ENCODE measurements around the gene PLS1.

PLS1 gene

DNA sequence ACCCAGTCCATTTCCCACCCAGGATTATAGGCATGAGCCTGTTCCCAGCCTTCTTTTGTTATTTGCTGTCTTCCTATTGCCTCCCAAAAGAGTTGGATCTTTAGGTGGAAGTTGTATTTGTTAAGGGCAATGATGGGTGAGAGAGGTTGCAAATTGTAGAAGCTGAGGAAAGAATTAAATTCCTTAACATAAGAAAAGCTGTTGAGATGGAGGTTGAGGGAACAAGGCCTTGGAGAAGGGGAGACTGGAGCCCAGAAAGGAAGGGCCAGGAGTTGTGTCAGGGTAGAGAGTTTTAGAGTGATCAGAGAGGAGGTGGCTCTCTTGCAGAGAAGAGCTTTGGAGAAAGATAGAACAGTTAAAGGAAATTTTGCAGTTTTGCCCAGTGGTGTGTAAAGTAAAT lies 46.8 kb downstream of the PLS1 start:
- DNase-seq = no peak

DNA sequence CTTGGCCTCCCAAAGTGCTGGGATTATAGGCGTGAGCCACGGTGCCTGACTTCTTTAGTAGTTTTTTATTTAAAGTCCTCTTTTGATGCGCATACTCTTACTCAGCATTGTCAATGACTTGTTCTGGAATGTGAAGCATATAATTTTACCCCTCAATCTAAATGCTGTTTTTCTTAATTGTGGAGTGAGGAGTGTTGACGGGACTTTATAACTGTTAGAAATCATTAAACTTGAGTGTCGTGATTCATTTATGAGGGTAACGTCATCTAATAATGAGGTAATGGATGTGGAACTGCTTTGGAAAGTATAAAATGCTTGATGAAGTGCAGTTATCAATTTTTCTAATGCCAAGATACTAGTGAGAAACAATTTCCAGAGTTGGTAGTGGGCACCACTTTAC lies 48.3 kb downstream of the PLS1 start:
- DNase-seq = no peak

DNA sequence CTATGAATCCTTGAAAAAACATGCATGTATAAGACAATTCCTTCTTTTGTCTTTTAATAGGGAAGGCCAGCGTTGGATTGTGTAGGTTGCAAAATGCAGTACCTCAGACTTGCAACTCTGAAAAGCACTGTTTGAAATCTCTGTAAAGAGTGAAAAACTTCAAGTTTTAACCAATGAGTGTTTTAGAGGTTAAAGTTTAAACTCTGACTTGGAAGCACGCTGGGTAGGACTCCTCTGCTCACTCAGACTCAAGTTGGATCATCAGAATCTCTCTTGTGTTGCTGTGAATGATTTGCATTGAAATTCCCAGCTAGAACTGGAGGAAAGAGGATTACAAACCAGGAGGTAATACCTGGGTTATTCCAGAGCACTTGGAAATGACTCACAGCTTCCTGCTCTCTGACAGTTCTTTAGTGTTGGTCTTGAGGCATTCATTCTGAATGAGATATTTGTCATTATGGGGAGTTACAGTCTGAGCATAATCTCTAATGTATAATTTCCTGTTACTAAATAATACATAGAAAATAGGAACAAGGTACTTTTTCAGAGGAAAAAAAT lies 49.1 kb downstream of the PLS1 start:
- no peak for DNase-seq

DNA sequence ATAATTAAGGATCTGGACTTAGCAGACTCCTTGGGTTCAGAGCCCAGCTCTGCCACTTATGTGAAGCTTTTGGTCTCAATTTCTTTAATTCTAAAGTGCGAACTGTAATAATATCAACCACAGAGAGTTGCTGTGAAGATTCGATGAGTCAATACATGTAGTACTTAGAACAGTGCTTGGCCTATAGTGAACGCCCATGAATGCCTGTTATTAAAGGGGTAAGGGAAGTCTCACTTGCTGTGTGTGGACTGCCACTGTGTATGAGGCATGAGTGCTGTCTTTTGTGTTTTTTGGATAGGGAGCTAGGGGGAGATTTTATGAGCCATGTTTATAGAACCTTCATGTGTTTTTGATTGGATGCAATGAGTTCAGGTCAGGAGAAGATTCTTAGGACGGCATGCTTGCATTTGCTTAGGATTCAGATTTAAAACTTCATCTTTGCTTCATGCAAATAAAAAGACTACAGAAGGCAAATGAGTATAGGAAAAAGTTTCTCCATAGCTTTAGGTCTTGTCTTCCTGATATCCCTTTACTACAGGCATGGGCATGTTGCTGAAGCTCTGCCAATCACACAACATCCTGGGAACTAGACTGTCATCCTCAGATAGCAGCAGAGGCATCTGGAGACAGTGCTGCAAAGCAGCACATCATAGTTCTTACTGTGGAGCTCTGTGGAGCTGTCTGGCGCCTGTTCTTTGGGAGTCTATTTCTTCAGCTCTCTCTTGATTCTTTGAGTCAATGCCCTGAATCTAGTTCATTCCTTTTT lies 50.0 kb downstream of the PLS1 start:
- no peak for DNase-seq

DNA sequence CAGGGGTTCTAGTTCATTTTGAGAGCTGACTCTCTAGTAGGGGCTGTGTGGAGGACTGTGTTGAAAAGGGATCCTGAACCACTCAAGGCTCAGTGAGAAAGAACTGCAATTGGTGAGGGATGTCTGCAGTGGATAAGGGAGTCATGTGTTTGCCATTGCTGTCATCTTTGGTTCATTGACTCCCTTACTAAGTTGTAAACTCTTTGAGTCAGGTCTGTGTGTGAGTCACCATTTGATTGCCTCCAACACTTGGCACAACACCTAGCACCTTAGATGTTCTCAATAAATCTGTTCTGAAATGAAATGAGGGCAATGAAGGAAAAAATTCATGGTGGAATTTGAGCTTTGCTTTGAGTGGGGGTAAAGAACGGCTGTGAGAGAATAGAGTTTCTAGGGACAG lies 51.7 kb downstream of the PLS1 start:
- DNase-seq = no peak

DNA sequence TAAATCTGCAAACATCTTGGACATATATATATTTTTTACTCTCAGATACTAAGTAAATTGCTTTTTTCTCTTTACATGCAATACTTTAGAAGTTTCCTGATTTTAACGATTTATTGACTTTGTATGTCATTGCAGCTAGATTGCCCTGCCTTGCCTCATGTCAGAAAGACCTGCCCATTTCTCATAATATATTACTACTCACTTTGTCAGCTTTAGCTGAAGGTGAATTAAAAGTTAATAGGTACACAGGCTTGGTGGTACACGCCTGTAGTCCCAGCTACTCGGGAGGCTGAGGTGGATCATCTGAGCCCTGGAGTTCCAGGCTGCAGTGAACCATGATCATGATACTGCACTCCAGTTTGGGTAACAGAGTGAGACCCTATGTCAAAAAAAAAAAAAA lies 52.8 kb downstream of the PLS1 start:
- DNase-seq = no peak

DNA sequence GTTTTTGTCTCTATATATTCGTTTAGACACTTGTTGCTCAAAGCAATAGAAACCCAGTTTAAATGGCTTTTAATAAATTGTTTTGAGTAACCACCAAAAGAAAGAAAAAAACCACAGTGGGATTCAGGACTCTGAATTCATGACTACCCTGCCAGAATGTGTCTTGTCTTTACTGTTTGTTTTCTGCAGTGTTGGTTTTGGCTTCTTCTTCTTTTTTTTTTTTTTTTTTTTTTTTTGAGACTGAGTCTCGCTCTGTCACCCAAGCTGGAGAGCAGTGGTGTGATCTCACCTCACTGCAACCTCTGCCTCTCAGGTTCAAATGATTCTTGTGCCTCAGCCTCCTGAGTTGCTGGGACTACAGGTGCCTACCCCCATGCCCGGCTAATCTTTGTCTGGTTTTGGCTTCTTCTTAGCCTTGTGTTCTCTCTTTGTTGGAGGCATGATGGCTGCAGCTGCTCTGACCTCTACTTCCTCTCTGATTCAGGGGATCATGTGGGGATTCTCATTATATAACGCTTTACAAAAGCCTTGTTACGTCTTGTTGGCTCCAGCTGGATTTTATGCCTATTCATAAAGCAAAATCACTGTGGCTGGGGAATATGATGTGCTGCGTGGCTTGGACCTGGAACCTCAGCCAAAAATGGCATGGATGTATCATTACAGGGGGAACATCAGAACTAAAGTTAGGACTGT lies 54.0 kb downstream of the PLS1 start:
- DNase-seq = peak; percentile 24 to 72 (median 57)

DNA sequence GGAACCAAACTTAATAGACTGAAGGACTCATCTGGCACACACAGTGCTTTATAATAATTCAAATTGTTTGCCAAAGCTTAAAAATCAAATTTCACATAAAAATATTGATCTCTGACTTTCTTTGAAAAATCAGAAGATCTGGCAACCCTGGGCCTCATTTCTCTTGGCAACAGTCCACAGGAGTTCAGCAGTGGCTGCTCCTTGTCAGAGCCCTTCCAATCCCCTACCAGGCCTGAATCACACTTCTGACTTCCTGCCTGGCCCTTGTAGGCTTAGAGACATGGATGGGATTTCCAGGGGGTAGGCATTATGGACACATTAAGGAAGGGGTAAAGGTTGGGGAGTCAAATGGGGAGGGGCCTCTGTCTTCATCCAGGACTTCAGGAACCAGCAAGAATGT lies 55.5 kb downstream of the PLS1 start:
- no peak for DNase-seq

DNA sequence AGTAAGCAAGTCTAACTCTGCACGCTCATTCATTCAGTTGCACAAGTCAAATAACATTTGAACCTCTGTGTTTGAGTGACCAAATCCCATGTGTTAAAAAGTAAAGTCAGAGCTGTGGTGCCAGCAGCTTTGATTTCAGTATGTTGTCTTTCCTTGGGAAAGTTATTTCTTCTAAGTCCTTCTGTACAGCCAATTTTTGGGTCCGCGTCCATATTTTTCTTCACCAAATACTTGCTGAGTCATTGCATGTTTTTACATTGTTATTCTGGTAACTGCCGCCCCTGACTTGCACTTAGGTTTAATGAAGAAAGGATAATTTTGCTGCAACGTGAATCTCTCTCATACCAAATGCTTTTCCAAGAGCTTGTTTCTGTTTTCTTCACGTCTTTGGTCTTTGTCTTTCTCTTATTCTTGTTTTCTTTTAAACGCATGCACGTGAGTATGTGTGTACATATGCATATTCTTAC lies 56.7 kb downstream of the PLS1 start:
- DNase-seq = no peak

DNA sequence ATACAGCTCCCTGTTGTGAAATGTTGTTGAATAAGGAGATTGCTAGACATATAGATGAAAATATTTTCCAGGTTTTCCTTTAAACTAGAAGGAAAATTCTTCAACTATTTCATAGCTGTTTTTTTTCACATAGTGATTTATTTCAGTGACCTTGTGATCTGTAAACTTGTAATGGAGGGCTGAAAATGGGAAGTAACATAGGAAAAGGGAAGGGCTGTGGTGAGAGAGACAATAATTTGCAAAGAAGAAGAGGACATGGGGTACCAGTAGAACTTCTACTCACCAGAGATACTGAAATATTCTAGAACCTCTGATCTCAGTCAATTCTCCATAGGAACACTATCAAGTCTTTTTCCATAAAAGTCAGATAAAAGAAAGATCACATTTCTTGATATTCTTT lies 60.4 kb downstream of the PLS1 start:
- DNase-seq = peak; percentile 9 to 70 (median 44)

DNA sequence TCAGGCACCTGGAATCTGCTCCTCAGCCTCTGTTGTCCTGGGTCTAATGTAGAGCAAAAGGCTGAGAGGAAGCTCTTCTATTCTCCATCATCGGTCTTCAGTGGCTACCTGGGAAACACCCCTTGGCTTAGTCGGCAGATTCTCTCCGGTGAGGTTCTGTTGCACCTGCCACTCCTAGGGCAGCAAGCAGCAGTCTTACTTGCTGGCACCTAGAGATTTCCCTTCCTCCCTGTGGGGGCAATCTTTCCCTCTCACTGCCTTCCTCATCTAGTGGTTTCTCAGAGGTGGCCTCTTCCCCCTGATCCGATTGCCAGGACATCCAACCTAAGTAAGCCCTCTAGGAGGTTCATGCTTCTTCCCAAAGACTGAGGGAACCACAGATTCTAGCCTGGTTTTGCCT lies 60.8 kb downstream of the PLS1 start:
- no peak for DNase-seq

DNA sequence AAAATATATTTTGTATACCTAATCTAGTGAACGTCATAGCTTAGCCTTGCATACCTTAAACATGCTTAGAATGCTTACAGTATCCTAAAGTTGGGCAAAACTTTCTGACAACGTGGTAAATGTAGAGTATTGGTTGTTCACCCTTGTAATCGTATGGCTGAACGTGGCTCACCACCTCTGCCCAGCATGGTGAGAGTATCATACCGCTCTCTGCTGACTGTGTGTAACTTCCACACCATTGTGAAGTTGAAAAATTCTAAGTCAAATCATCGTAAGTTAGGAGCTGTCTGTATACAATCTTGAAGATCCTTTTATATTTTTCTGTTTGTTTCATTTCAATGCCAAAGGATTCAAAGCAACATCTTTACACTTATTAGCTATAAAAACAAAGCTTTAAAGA lies 64.2 kb downstream of the PLS1 start:
- DNase-seq = no peak

DNA sequence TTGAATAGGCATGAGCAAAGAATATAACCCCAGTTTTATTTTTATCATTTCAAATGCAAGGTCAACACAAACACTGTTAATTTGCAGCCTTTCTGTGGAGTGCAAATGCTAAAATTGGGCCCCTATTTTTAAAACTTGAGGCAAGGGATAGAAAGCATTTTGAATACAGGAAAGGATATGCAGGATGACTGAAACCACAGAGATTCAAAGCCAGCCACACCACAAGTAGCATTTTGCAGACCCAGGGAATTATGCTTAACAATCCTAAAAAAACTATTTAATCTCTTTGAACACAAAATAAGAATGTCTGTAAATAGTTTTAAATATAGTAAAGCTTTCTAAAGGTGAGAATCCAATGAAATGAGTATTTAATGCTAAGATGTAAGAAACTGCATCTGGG lies 64.7 kb downstream of the PLS1 start:
- no peak for DNase-seq

DNA sequence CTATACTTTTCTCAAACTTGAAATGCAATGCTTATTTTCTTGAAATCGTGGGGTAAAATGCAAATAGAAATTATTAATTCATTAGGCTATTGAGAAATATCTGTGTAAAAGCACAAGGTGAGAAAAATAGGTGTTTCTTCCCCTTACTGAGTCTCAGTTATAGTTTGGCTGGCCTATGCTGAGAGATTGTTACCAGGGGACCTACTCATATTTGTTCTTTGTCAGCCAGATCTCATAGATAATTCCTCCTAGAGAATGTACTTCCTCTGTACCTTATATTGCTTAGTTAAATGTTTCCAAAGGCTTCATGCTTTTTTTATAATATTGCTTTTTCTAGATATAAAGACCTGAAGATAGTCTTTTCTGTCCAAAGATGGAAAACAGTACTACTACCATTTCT lies 67.7 kb downstream of the PLS1 start:
- DNase-seq = no peak

DNA sequence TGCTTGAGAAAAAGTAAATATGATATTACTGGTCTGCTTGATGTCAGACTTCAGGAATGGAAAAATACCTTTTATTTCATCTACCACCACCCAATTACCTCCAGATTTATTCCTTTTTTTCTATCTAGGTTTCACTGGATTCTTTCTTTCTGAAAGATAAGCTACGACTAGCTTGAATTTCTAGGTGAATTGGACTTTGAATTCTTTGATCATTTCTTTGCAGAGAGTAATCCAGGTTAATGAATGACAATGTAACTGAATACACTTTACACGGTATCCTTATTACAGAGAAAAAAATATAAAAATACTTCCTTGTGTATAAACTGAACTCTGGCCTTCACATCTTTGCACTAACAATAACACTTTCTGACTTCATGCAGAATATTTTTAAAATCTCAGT lies 68.1 kb downstream of the PLS1 start:
- DNase-seq = no peak

DNA sequence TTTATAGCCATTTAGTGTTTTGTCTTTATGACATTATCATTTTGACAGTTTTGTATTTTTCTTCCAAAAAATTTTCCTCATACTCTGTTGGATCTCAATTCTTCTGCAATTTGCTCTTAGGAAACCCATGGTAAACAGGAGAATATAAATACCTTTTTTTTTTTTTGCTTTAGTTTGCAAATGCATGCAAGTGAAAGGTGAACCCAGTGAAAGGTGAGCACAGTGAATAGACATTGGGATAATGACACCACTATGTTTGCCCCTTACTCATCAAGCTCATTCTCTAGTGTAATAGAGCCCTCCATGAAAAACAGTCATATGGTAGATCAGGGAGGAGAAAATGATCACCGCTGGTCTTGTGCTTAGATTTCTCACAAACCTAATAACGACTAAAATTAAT lies 68.6 kb downstream of the PLS1 start:
- no peak for DNase-seq

DNA sequence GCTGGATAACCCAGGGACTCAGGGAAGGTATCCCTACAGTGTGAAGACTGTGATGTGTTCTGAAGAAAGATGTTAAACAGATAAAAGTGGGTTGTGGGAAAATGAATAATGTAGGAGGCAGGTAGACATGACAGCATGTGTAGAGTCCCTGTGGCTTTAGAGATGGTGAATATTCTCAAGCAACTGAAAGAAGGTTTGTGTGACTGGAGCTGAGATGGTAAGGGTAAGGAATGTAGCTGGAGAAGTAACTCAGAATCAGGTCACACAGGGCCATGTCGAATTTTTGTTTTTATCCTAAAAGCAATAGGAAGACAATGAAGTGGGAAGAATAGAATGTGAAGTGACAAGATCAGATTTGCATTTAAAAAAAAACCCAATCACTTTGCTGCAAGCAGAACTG lies 73.9 kb downstream of the PLS1 start:
- no peak for DNase-seq

DNA sequence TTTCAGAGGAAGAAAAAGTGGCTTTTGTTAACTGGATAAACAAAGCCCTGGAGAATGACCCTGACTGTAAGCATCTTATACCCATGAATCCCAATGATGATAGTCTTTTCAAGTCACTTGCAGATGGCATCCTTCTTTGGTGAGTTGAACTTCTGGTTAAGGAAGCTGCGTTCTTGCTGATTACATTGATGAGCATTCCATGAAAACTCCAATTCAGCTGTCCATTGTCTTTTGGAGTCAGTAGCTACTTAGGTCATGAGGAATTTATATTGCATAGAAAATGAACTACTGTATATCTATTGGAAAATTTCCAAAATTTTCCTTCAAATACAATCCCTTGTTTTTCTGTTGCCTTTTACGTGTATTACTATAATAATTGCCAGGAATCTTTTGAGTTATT lies 80.0 kb downstream of the PLS1 start:
- no peak for DNase-seq

DNA sequence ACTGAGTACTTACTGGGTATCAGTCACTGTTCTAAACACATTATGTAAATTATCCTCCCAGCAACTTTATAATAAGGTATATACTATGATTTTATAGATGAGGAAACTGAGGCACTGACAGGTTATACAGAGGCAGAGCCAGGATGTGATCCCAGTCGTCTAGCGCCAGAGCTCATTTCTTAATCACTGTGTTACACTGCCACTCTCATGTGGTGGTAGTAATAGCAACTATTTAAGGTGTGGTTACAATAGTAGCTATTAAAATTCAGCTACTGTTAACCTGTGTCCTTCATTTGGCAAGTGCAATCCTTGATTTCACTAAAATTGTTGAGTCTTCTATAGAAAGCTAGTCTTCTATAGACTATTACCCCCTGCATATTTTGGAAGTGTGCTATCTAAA lies 84.5 kb downstream of the PLS1 start:
- peak in 1 of 4 experiments; percentile 9 for DNase-seq

DNA sequence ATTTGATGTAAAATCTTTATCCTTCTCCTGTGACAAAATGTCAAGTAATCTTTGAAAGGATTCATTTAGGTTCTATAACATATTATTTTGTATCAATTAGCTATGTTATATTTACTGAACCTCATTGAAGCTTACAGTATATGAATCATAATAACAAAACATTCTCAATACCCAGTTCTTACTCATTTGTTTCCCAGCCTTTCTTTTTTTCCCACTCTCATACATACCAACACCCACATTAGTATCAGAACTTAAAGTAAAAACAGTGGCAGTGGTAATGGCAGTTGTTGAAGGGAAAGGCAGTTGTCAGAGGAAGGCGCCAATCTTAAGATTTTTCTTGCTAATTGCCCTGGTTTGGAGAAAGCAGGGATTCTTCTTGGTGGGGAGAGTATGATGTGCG lies 94.4 kb downstream of the PLS1 start:
- DNase-seq = no peak

DNA sequence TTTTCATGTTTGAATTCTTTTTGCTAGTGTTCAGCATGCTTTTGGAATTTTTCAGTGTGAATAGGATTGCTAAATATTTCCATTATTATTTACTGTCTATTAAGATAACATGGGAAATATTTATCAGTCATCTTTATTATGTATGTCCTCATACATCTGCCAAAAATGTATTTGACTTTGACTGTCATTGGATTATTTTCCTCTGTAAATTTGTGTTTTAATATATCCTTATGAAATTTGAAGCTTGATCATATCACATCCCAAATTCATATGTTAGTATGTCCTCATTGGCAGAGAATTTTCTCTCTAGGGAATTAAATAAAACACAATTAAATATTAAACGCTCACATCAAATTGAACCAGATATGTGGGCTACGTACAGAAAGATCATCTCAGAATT lies 95.3 kb downstream of the PLS1 start:
- no peak for DNase-seq

DNA sequence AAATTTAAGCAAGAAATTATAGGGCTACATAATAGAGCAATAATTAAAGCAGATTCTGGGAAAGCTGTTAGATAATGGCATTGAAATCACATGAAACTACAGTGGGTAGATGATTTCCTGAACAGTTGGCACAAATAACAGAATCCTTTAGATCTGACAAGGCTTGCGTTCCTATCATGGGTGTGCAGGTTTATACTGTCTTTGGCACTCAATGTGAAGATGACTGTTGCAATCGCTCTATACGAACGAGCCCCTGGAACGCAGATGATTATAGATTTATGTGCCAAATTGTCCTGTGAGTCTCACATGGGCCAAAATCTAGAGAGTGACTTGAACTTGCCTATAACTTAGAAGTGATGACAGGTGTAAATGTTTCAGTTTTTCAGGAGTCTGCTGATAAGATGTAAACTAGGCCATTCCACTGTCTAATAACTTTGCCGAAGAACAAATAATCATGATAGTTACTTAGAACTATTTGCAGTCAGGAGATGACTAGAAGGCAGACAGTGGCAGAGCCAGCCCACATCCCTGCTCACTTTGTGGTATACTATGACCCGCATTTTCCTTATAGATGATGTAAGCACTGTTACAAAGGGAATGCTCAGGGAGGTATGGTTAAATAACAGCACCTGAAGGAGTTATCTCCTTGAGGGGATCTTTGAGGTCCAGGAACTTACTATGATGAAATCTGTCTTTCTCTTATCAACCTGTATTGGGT lies 97.1 kb downstream of the PLS1 start:
- DNase-seq = no peak

DNA sequence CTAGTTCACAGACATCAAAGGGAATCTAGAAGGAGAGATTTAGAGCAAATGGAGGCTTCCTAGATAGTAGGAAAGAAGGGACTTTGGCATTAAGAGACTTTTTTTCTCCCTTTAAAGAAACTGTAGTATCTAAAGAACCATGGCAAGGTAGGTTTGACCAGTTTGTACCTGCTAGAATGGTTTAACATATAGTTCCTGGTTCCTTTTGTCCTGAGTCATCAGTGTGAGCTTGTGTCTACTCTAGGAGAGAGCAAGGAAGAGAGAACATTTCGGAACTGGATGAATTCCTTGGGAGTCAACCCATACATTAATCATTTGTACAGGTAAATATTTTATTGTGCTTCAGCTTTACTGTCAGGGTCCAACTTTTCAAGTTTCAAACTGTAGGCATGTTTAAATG lies 98.0 kb downstream of the PLS1 start:
- no peak for DNase-seq

DNA sequence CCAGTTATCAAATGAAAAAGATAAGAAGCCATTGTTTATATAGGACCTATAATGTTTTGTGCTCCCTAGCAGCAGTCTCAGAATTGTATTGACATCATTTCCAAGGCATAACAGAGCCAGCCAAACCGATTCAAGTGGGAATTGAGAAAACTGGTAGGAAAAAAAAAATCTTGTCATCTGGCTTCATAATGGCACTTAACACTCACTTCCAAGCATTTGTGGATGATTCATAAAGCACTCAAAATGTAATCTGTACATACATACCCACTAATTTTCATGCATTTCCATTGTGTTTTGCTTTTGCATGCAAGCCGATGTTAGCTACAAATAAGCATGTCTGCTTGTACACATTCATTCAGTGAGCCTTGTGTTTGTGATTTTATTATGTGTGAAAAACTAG lies 109.0 kb downstream of the PLS1 start:
- DNase-seq = no peak
